Measurements from ENCODE around the gene EEF1G.
"Not testable (repeated sequence)": the region's sequence is repeated elsewhere in the genome, so short reads cannot be mapped to it uniquely, and the experiment has no call there.

EEF1G gene

DNA sequence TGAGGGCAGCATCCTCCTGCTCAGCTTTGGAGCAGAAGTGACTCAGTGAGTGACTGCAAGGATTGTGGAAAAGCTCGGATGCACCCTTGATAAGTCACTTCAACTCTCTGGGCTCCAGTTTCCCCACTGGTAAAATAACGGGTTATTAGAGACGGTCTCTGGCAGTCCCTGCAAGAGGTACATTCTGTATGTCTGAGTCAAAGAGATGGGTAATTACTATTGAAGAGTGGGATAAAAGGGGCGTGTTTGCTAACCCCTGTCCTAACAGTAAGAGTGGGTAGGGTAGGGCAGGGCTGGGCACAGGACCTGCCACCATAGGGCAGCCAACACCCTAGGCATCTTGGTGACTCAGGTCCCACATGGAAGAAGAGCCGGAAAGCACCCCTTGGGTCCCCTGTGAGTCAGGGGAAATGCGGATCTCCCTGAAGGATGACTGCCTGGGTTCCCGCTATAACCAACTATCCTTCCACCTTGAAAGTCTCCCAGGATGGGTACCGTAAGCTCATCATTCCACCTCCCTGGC lies 19.8 kb downstream of the EEF1G start:
- TF ChIP-seq, protein P1, sequence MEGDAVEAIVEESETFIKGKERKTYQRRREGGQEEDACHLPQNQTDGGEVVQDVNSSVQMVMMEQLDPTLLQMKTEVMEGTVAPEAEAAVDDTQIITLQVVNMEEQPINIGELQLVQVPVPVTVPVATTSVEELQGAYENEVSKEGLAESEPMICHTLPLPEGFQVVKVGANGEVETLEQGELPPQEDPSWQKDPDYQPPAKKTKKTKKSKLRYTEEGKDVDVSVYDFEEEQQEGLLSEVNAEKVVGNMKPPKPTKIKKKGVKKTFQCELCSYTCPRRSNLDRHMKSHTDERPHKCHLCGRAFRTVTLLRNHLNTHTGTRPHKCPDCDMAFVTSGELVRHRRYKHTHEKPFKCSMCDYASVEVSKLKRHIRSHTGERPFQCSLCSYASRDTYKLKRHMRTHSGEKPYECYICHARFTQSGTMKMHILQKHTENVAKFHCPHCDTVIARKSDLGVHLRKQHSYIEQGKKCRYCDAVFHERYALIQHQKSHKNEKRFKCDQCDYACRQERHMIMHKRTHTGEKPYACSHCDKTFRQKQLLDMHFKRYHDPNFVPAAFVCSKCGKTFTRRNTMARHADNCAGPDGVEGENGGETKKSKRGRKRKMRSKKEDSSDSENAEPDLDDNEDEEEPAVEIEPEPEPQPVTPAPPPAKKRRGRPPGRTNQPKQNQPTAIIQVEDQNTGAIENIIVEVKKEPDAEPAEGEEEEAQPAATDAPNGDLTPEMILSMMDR (IDR thresholded peaks at IDR 0.05; ENCODE audit: borderline replicate concordance, control extremely low read depth, extremely low read depth, insufficient read depth, missing control alignments), result no peak
- DNase-seq (ENCODE audit: low spot score), result no peak

GRCh38 chr11:62553080-62553838 lies 20.4 kb downstream of the EEF1G start:
- TF ChIP-seq, protein P1 (IDR thresholded peaks at IDR 0.05; ENCODE audit: borderline replicate concordance, control extremely low read depth, extremely low read depth, insufficient read depth, missing control alignments), result no peak
- no peak for DNase-seq (ENCODE audit: low spot score)
- in situ Hi-C loops (cut with MboI; ENCODE audit: low sequenced_read_pairs, unreplicated experiment), result no loop called here

More for the DNA sequence above, 19.8 kb downstream of the EEF1G start:
- in situ Hi-C loops (cut with MboI; ENCODE audit: low sequenced_read_pairs, unreplicated experiment), result no loop called here

DNA sequence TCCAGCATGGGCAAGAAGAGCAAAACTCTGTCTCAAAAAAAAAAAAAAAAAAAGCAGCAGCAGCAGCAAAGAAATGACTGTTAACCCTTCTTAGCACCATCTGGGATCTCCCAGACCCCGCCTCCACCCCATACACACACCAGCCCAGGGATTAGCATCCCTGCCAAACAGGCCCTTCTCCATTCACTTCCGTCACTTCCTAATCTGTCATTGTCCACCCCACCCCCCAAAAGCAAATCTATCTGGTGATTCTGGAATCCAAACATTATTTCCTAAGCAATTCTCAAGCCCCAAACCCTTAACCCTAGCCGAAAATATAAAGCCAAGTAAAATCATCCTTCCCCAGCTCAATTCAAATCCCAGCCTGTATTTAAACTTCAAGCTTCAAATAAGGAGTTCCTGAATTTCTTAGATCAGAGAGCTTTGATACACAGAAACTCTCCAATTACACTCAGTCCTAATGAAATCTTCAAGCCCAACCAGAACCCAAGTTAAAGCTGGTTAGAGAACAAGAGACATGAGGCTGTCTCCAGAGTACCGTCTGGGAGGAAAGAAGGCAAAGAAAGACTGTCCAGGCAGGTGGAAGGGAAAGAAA lies 21.1 kb downstream of the EEF1G start:
- TF ChIP-seq, protein P1 (IDR thresholded peaks at IDR 0.05; ENCODE audit: borderline replicate concordance, control extremely low read depth, extremely low read depth, insufficient read depth, missing control alignments), result no peak
- in situ Hi-C loops (cut with MboI; ENCODE audit: low sequenced_read_pairs, unreplicated experiment), result no loop called here
- DNase-seq (ENCODE audit: low spot score), result no peak

DNA sequence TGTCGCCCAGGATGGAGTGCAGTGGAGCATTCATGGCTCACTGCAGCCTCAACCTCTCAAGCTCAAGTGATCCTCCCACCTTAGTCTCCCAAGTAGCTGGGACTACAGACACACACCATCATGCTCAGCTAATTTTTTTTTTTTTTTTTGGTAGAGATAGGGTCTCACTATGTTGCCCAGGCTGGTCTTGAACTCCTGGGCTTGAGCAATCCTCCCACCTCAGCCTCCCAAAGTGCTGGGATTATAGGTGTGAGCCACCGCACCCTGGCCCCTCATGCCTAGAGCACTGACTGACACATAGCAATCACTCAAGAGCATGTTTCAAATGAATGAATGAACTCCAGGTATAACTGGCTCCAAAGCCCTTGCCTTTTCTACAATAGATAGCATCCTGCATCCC lies 23.2 kb downstream of the EEF1G start:
- DNase-seq (ENCODE audit: low spot score); in situ Hi-C loops (cut with MboI; ENCODE audit: low sequenced_read_pairs, unreplicated experiment): not testable (repeated sequence)

DNA sequence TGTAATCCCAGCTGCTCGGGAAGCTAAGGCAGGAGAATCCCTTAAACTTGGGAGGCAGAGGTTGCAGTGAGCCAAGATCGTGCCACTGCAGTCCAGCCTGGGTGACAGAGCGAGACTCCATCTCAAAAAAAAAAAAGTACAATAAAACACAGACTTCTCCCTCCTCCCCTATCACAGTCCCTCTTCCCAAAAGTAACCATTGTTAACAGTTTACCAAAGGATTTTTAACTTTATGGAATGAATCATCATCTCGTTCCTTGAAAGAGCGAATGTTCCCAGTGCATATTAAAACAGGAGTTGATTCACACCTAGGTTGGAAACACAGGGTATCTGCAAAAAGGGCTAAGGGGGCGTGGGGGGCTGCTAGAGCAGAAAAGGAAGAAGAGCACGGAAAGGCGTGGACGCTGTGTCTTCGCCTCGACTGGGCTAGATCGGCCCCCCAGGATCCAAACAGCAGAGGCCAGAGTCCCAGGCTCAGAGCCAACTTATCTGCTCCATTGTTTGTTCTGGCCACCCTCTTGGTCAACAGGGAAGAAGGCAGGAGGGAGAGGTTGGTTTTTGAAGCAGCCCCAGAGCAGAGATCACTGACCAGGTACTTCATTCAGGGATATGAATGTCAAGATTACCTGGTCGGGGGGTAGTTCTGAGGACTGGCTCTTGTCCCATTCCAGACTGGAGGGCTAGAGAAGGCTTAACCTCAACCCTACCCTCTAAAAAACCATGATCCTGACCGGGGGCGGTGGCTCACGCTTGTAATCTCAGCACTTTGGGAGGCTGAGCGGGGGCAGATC lies 25.0 kb downstream of the EEF1G start:
- no peak for DNase-seq (ENCODE audit: low spot score)
- in situ Hi-C loops (cut with MboI; ENCODE audit: low sequenced_read_pairs, unreplicated experiment), result no loop called here
- TF ChIP-seq, protein P1 (IDR thresholded peaks at IDR 0.05; ENCODE audit: borderline replicate concordance, control extremely low read depth, extremely low read depth, insufficient read depth, missing control alignments), result no peak

GRCh38 chr11:62547691-62548281 lies 25.9 kb downstream of the EEF1G start:
- no peak for DNase-seq (ENCODE audit: low spot score)
- TF ChIP-seq, protein P1 (IDR thresholded peaks at IDR 0.05; ENCODE audit: borderline replicate concordance, control extremely low read depth, extremely low read depth, insufficient read depth, missing control alignments), result no peak
- in situ Hi-C loops (cut with MboI; ENCODE audit: low sequenced_read_pairs, unreplicated experiment), result no loop called here

Data from GM13976 (cell line).